WTC11 (cell line): ENCODE measurements around the gene HRH3. TPM values are rescaled to one million over a fixed set of nuclear protein-coding genes. Genes with fewer than 3 reads are reported as not detected.

Experiments used
- ATAC-seq: fragments of 200-7000 bp; cut with Tn5 transposase; 2 replicates; pipeline ENCODE4 v1.10.0; 2021; ENCODE audit warnings: mild to moderate bottlenecking, moderate library complexity
- CTCF ChIA-PET: fragments of 300-600 bp; sonication (Branson Sonifier 250); formaldehyde crosslinking; loops from one replicate; lab custom pipeline; 2021; ENCODE audit warnings: antibody characterized with exemption; lab: Charles Lee
- POLR2A ChIA-PET: fragments of 350-600 bp; sonication (Branson Sonifier 250); formaldehyde crosslinking; loops from one replicate; lab custom pipeline; 2021; ENCODE audit warnings: antibody characterized with exemption; lab: Charles Lee
- DNase-seq: peaks from one replicate; pipeline ENCODE4 v3.0.0; 2021; ENCODE audit warnings: low spot score
- H3K27ac Mint-ChIP-seq: 2 replicates; pipeline ENCODE4 v1.8.0; 2021; ENCODE audit warnings: mixed read lengths
- H3K27me3 Mint-ChIP-seq: 2 replicates; pipeline ENCODE4 v1.8.0; 2021; ENCODE audit warnings: low read depth, mild to moderate bottlenecking, moderate library complexity, mixed read lengths
- H3K36me3 Mint-ChIP-seq: 2 replicates; pipeline ENCODE4 v1.8.0; 2021; ENCODE audit warnings: mixed read lengths
- H3K4me1 Mint-ChIP-seq: 2 replicates; pipeline ENCODE4 v1.8.0; 2022; ENCODE audit warnings: mixed read lengths
- H3K4me3 Mint-ChIP-seq: 2 replicates; pipeline ENCODE4 v1.8.0; 2021; ENCODE audit warnings: mild to moderate bottlenecking, moderate library complexity, mixed read lengths
- H3K9me3 Mint-ChIP-seq: 2 replicates; pipeline ENCODE4 v1.8.0; 2021; ENCODE audit warnings: mixed read lengths
- AFF4 ChIP-seq: sonication (generic); formaldehyde crosslinking; IDR thresholded peaks from 2 replicates; pipeline ENCODE4 v1.8.1; 2023; ENCODE audit warnings: mild to moderate bottlenecking, missing genetic modification reagents, borderline replicate concordance
- AR ChIP-seq: fragments of 250-450 bp; sonication (Bioruptor Pico); IDR thresholded peaks from 2 replicates; pipeline ENCODE4 v1.9.0; 2021; ENCODE audit warnings: mild to moderate bottlenecking
- CDX4 ChIP-seq: fragments of 250-450 bp; sonication (Bioruptor Pico); IDR thresholded peaks from 2 replicates; pipeline ENCODE4 v1.9.0; 2021; ENCODE audit warnings: moderate library complexity, mild to moderate bottlenecking, inconsistent platforms, borderline replicate concordance
- FOXK1 ChIP-seq: sonication (generic); formaldehyde crosslinking; IDR thresholded peaks from 2 replicates; pipeline ENCODE4 v1.8.0; 2022; ENCODE audit warnings: mild to moderate bottlenecking, moderate library complexity, missing genetic modification reagents
- FOXP4 ChIP-seq: sonication (generic); formaldehyde crosslinking; IDR thresholded peaks from 2 replicates; pipeline ENCODE4 v1.8.0; 2022; ENCODE audit warnings: mild to moderate bottlenecking, missing genetic modification reagents
- HMGA2 ChIP-seq: fragments of 250-450 bp; sonication (Bioruptor Pico); IDR thresholded peaks from 2 replicates; pipeline ENCODE4 v1.4.0; 2021; ENCODE audit warnings: mild to moderate bottlenecking, moderate library complexity
- RELA ChIP-seq: sonication (generic); formaldehyde crosslinking; IDR thresholded peaks from 2 replicates; pipeline ENCODE4 v1.8.1; 2022; ENCODE audit warnings: missing genetic modification reagents, mild to moderate bottlenecking, borderline replicate concordance
- ZBTB43 ChIP-seq: sonication (generic); formaldehyde crosslinking; IDR thresholded peaks from 2 replicates; pipeline ENCODE4 v1.8.1; 2023; ENCODE audit warnings: mild to moderate bottlenecking, missing genetic modification reagents
- ZNF121 ChIP-seq: sonication (generic); formaldehyde crosslinking; IDR thresholded peaks from 2 replicates; pipeline ENCODE4 v1.8.0; 2023; ENCODE audit warnings: missing genetic modification reagents
- ZNF219 ChIP-seq: sonication (generic); formaldehyde crosslinking; IDR thresholded peaks from 2 replicates; pipeline ENCODE4 v1.8.0; 2023; ENCODE audit warnings: missing genetic modification reagents, mild to moderate bottlenecking, borderline replicate concordance
- ZNF281 ChIP-seq: sonication (generic); formaldehyde crosslinking; IDR thresholded peaks from 2 replicates; pipeline ENCODE4 v1.8.0; 2023; ENCODE audit warnings: mild to moderate bottlenecking, missing genetic modification reagents
- ZSCAN18 ChIP-seq: fragments of 250-450 bp; sonication (Bioruptor Pico); IDR thresholded peaks from 2 replicates; pipeline ENCODE4 v2.1.2; 2022; ENCODE audit warnings: mild to moderate bottlenecking, moderate library complexity
- total RNA-seq: library from RNA; stranded (reverse); gene quantifications from 3 replicates; pipeline ENCODE4 v1.2.3, GENCODE V29; 2021

The HRH3 gene
- total RNA-seq, 1 experiment from 2014 or later = 3.3 TPM

- TF ChIP-seq AFF4 (CRISPR knock-in tag) = no peak
- no peak for TF ChIP-seq ZSCAN18 (CRISPR knock-in tag)
- no peak for TF ChIP-seq AR (CRISPR knock-in tag)
- TF ChIP-seq ZBTB43 = no peak
- no peak for TF ChIP-seq RELA (CRISPR knock-in tag)
- no peak for TF ChIP-seq CDX4
- no peak for TF ChIP-seq ZNF281
- TF ChIP-seq ZNF219 = no peak
These were observed 19.4 kb downstream of the HRH3 start (continued) for GRCh38 chr20:62200491-62201172.

GRCh38 chr20:62198931-62199330 lies 21.1 kb downstream of the HRH3 start:
- ATAC-seq (no peak), DNase-seq (no peak)
- ChIA-PET CTCF (no interaction called here), POLR2A (no interaction called here)
- Mint-ChIP-seq H3K4me3 (no peak overlapping the region), H3K27ac (no peak overlapping the region), H3K27me3 (no peaks in the 10 kb centered on the region), H3K9me3 (no peaks in the 10 kb centered on the region), H3K36me3 (peaks cover 43% of the 10 kb centered on the region), H3K4me1 (no peaks in the 10 kb centered on the region)
- TF ChIP-seq FOXP4 (no peak), ZNF121 (CRISPR knock-in tag) (no peak), FOXK1 (CRISPR knock-in tag) (no peak), HMGA2 (no peak)
